Tongue (tissue), 2 donors: ENCODE data around the gene MAPK4. TPM values are rescaled to one million over a fixed set of nuclear protein-coding genes. Genes with fewer than 3 reads are reported as not detected.
A peak's percentile ranks its signal among the peaks of the same experiment; 100 is the strongest.
"Not testable (repeated sequence)": the region's sequence is repeated elsewhere in the genome, so short reads cannot be mapped to it uniquely, and the experiment has no call there.

Experiments
- DNase-seq: peaks from one replicate; pipeline ENCODE4 v3.0.0-alpha.2; 2015
- total RNA-seq: library from RNA; depleted of rRNA; stranded (reverse); fragments of >200 nt; gene quantifications from one replicate; pipeline ENCODE4 v1.2.3, GENCODE V29; 2014

MAPK4 gene
- total RNA-seq, 1 donor from 2014 or later = 5.2 TPM

DNA sequence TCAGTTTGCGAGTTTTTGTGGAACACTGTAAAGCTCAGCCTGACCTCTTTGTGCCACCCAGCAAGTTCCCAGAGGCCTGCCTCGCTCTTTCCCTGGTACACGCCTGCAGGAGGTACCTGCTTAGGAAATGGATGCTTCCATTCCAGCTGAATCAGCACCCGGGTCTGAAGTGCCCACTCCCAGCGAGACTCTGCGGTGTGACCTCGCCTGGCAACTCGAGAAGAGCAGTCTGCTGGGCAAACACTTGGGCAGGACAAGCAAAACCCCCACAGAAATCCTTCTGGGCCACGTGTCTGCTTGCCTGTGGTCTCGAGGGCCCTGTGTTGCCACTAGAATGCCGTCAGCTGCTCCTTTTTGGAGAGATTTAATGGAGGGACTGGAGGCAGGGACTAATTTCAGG lies 127.6 kb downstream of the MAPK4 start:
- DNase-seq = no peak

- DNase-seq = no peak
Observed at GRCh38 chr18:50689578-50689977, 129.7 kb downstream of the MAPK4 start.

DNA sequence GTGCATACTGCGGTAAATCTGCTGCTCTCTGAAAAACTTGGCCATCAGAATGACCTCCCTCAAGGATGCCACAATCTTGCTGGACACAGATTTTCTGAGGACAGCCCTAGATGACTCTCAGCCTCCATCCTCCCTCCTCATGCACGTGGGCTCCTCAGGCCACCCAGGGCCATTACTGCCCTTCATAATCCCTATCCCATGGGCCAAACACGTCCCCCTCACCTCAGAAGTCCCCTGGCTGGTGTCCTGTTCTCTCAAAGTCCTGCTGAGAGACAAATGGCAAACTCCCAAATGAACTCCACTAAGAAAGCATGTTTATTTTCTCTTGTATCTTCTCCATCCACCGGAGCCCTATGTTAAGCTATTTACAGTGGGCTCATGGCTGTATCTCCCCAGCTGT lies 134.3 kb downstream of the MAPK4 start:
- no peak for DNase-seq

DNA sequence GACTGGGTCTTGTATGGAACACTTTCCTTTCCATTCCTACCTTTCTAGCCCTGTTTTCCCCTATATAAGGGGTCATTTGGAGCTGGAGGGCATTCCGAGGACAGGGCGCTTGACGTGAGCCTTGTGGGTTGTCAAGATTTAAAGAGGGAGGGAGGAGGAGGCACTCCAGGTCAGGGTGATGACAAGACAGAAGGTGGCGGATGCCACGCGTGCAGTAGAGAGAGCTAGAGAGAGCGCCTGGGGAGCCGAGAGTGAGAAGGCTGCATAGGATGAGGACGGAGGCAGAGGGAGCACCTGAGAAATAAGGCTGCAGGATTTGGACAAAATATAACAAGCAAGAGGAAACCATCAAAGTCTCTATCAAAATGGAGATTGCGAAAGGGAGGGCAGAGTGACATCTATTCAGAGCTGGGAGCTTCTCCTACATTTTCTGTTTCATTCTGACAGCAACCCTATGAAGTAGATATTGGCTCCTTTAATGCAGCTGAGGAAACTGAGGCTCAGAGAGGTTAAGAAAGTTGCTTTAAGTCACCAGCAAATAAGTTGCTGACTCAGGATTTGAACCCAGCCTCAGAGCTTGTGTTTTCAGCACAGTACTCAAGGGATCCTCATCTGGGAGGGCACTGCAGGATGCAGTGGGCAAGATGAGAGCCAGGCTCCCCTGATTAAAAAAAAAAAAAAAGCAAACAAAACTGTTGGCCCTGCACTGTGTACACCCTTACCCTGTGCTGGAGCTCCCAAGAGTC lies 135.7 kb downstream of the MAPK4 start:
- no peak for DNase-seq

GRCh38 chr18:50696436-50696835 lies 136.5 kb downstream of the MAPK4 start:
- no peak for DNase-seq

- no peak for DNase-seq
Observed at GRCh38 chr18:50696929-50697328, 137.0 kb downstream of the MAPK4 start.

GRCh38 chr18:50697509-50697908 lies 137.6 kb downstream of the MAPK4 start:
- no peak for DNase-seq

DNA sequence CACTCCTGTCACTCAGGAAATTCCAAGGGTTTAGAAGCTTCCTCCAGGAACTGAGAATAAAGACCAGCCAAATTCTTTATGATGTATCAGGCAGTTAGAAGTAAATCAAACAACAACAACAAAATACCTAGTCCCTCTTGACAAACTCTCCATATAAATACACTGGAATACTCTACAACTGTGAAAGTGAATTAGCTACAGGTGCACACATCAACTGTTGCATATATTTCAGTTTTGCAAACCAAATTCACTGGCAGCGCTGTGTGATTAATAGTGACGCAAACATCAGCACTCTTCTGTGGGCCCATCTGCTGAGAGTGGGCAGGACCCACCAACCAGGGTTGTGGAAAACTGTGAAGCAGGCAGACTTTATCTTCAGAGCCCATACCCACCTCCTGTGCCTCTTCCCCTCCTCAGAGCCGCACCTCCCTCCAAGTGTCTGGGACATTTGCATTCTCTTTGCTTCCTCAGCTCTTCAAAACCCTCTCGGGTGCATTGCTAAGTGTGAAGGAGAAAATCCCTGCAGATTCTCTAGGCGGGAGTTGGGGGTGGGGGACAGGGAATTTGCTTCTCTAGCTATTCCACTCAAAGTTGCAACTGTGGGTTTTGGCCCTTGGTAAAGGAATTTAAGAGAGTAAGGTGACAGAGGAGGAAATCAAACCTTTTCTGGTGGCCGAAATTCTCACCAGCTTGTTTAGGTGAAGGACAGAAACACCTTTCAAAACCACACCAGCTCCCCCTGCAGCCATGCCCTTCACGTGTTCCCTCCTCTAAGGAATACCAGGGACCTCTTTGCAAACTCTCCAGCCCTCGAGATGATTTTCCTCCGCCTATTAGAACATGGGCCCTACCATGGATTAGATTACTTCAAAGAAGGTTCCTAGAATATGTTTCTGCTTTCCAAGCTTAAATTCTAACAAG lies 140.6 kb downstream of the MAPK4 start:
- no peak for DNase-seq

DNA sequence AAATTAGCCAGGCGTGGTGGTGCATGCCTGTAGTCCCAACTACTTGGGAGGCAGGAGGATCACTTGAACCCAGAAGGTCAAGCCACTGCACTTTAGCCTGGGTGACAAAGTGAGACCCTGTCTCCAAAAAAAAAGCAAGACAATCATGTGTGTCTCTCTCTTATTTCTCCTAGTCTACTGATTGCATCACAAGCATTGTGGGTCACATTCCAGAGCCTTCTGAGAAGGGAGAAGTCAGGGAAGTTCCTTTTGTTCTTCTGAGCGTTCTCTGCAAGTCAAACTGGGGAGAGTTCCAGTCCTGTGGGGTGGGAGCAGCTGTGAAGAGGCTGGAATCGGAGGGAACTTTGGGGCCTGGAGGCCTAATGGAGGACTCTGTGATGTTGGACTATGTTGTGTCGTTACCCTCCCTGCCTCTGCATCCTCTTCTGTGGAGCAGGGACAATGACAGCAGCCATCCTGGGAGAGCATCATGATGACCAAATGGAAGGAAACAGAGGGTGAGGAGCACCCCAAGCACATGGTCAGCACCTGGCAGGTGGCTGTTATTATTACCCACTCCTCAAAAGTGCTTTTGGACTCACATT lies 144.6 kb downstream of the MAPK4 start:
- DNase-seq = no peak

DNA sequence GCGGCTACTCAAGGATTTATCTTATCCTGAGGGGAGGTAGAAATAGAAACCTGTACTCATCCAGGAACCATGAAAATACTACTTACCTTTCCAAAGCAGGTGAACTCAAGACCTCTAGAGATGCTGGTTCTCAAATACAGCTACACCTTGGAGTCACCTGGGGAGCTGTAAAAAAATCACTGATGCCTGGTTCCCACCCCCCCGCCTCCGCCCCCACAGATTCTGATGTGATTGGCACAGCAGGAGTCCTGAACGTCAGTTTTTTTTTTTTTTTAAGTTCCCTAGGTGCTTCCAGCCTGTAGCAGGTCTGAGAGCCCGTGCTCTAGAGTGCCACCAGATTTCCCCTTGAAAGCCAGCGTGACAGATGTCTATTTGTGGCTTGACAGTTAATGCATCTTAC lies 146.3 kb downstream of the MAPK4 start:
- no peak for DNase-seq

GRCh38 chr18:50706651-50707050 lies 146.8 kb downstream of the MAPK4 start:
- DNase-seq = no peak

DNA sequence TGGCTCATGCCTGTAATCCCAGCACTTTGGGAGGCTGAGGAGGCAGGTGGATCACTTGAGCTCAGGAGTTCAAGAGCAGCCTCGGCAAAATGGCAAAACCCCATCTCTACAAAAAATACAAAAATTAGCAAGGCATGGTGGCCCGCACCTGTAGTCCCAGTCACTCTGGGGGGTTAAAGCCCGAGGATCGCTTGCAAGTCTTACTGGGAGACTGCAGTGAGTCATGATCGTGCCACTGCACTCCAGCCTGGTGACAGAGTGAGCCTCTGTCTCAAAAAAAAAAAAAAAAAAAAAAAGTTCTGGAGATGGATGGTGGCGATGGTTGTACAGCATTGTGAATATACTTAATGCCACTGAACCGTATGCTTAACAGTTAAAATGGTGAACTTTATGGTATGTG lies 147.4 kb downstream of the MAPK4 start:
- DNase-seq = not testable (repeated sequence)

DNA sequence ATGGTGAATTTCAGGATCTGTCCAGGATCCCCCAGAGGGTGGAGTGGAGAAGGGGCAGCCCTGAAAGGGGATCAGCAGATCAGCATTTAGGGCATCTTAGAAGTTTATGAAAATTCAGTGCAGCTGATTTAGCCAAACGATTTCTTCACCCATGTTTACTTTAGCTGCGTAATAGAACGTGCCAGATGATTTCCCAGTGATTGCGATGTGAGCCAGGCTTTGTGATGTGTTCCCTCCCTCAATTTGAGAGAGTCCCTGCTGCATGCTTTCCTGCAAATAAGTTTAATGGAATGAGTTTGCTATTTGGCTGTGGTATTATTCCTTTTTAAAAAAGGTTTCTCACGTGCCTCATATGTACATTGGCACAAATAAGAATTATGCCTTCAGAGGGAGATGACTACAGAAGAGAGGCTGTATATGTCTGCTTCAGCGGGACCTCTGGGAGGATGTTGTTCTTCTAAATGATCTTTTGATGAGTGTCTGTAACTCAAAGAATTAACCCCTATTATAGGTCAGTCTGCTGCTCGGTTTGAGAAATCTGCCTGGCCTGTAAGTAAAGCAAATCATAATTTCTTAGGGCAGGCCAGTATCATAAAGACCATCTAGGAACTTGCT lies 148.1 kb downstream of the MAPK4 start:
- peak; percentile 61 for DNase-seq

DNA sequence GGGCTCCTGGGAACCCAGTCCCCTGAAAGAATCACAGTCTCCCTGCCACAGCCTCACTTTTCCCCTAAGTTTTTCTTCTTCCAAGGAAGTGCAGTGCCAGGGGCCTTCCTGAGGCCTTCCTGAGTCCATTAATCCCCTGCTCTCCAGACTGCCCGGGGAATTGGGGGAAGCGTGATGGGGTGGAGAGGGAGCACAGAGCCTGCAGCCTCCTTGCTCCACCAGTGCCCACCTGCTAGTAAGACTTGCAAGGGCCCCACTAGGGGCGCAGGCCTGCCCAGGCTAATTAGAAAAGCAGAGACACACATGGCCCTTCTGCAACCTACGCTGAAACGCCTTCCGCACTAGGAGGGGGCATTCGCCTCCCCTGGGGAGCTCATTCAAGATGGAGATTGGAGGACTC lies 149.3 kb downstream of the MAPK4 start:
- DNase-seq = peak; percentile 40

DNA sequence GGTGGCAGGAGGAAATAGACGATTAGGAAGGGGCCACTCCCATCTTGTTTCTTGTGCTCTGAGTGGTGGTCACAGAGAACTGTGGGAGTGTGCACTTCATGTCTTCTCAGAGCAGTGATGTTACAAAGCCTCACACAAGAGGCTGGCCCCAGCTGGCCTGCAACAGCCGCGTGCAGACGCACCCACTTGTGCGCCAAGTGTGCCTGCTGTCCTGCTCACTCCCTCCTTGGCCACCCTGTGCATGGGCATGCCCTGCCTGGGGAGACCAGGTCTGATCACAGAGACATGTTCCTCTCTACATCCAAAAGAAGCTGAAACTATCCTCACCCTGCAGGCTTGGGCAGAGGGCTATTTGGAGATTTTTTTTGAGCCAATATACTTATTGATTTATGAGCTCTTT lies 151.5 kb downstream of the MAPK4 start:
- peak; percentile 86 for DNase-seq

DNA sequence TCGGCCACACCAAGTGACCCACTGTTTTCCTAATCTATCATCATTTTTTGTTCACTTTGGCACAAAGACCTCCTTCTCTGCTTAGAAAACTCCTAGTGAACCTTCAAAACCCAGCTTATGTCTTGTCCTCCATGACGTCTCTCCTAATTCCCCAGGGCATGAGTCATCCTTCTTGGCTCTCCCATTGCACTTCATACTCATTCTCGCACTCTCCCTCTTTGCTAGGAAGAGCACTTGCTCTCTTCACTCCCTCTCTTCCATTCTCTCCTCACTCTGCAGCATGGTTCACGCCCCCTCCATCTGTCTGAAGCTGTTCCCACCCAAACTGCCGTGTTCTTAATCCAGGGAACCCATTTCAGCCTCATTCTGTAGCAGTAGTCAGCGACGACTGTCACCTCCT lies 156.0 kb downstream of the MAPK4 start:
- DNase-seq = no peak

DNA sequence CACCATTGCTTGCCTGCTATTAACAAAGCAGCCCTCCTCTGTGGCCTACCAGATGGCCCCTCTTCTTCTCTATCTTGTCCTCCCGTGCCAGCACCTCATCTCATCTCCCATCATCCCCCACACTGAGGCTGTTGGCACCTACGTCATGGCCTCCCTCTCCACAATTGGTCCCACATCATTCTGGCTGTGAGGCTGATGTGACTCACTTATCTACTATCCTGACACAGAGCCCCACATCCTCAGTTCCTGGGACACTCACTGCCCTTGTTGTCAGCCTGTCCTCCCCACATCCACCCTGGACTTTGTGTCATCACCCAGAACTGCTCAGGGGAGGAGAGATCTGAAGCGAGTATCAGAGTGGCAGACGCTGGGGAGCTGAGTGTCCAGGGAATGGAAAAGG lies 157.0 kb downstream of the MAPK4 start:
- DNase-seq = no peak

DNA sequence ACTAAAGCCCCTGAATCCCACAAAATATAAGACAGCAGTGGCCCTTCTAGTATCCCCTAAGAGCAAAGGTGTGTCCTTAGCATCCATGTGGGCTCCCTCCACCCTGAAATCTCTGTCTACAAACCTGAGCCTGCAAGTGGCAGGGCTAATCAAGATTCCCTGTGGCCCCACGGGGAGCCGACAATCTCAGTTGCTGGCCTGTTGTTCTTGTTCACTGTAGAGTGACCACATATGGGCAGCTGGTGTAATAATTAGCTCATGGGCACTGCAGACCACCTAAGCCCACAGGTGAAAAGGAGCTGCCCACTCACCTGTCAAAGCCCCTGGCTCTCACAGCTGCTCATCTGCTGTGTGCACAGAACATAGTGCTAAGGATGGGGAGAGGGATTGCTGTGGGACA lies 157.7 kb downstream of the MAPK4 start:
- DNase-seq = no peak

DNA sequence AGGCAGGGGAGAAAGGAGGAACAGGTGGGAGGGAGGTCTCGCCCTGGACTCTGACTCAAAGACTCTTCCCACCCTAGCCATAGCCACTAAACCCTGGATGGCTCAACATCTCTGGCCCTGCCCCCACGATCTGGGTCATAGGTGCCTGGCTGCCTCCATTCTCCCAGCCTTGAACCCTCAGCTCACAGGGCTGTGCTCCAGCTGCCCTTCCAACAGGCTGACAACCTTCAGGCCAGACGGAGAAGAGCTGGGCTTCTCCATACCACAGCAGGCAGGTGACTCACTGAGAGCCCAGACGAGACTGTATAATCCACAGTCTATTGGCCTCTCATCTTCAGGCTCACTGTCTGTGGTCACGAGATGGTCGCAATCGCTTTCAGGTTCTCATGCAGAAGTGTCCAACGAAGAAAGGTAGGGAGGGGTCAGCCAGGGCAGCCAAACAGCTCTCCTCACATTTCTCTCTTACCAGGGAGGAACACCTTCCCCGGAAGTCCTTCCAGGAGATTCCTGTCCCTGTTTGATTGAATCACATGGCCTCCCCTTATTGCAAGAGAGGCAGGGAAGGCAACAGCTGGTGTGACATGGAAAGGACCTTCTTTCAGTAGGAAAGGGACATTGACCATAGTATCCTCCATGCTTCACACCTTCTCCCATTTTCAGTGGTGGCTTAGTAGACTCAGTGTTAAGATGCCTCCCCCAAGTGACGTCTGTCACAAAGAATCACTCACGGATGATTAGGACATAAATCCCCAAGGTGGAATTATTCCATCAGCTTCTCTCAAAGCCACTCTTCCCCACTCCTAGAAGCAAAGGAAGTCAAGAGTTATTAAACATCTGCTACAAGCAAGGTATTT lies 159.8 kb downstream of the MAPK4 start:
- no peak for DNase-seq

- DNase-seq = no peak
Observed at GRCh38 chr18:50720325-50720674, 160.4 kb downstream of the MAPK4 start.

DNA sequence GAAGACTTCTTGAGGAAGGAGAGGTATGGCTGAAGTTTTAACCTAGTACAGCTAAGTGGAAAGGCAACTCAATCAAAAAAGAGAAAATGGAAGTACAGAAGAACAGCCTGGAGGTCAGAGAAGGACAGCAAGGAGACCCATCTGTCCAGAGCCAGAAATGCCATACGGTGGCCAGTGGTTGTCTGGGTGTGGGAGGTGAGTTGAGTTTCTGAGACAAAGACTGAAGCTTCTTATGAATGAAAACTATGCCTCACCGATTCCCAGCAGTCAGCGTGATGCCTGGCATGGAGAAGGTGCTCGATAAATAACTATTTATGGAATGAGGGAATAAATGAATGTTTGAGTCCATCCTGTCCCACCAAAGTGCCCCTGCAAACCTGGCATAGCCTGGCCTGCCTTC lies 161.1 kb downstream of the MAPK4 start:
- DNase-seq = no peak
